Esophagus muscularis mucosa (tissue), 3 donors: ENCODE data around the gene CPSF4.

ENCODE experiments used
- POLR2A ChIP-seq: fragments of 450-650 bp; IDR thresholded peaks from one replicate; pipeline ENCODE4 v1.6.1; 2017; ENCODE audit warnings: antibody characterized with exemption, moderate library complexity, mild to moderate bottlenecking, low read depth
- TF ChIP-seq, protein P1 (sequence below), 3 experiments: fragments of 200-600 bp in 2 of 3; fragments of 450-650 bp in 1 of 3; sonication (generic) in 2 of 3; IDR thresholded peaks; one replicate each; pipeline ENCODE4 v1.5.1; 2017 to 2019; ENCODE audit warnings: antibody characterized with exemption in 3 of 3, mild to moderate bottlenecking in 2 of 3, moderate library complexity in 1 of 3

DNA sequence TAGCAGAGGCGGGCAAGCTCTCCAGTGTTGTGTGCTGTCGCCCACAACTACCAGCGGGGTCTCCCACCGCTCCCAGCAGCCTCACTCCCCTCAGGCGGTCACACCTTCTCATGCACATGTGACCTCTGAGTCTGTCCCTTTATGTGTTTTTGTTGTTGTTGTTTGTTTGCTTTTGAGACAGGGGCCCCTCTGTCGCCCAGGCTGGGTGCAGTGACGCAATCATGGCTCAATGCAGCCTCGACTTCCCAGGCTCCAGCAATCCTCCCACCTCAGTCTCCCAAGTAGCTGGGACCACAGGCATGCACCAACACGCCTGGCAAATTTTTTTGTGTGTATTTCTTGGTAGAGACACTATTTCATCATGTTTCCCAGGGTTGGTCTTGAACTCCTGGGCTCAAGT is 1.5 kb downstream of the CPSF4 start:
- TF ChIP-seq, protein P1, sequence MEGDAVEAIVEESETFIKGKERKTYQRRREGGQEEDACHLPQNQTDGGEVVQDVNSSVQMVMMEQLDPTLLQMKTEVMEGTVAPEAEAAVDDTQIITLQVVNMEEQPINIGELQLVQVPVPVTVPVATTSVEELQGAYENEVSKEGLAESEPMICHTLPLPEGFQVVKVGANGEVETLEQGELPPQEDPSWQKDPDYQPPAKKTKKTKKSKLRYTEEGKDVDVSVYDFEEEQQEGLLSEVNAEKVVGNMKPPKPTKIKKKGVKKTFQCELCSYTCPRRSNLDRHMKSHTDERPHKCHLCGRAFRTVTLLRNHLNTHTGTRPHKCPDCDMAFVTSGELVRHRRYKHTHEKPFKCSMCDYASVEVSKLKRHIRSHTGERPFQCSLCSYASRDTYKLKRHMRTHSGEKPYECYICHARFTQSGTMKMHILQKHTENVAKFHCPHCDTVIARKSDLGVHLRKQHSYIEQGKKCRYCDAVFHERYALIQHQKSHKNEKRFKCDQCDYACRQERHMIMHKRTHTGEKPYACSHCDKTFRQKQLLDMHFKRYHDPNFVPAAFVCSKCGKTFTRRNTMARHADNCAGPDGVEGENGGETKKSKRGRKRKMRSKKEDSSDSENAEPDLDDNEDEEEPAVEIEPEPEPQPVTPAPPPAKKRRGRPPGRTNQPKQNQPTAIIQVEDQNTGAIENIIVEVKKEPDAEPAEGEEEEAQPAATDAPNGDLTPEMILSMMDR (IDR thresholded peaks at IDR 0.05) = no peak
- no peak for TF ChIP-seq POLR2A
